Hepatocyte (in vitro differentiated cells): ENCODE measurements around the gene KRTAP4-5. TPM values are rescaled to one million over a fixed set of nuclear protein-coding genes. Genes with fewer than 3 reads are reported as not detected.

ENCODE experiments used
- DNase-seq: peaks from one replicate; pipeline ENCODE4 v3.0.0-alpha.2; 2016; ENCODE audit warnings: low spot score
- H2AFZ ChIP-seq: fragments of 200-600 bp; sonication (generic); 2 replicates; pipeline ENCODE4 v1.6.0; 2016; ENCODE audit warnings: antibody characterized with exemption, mild to moderate bottlenecking
- H3K27ac ChIP-seq: fragments of 200-600 bp; sonication (generic); 2 replicates; pipeline ENCODE4 v1.5.1; 2016; ENCODE audit warnings: mild to moderate bottlenecking
- H3K27me3 ChIP-seq: fragments of 200-600 bp; sonication (generic); 2 replicates; pipeline ENCODE4 v1.6.1; 2016
- H3K36me3 ChIP-seq: fragments of 200-600 bp; sonication (generic); replicated peaks from 2 replicates; pipeline ENCODE4 v1.5.1; 2016; ENCODE audit warnings: low read depth; ENCODE audit not compliant: insufficient read depth
- H3K4me1 ChIP-seq: fragments of 200-600 bp; sonication (generic); 2 replicates; pipeline ENCODE4 v1.5.1; 2016; ENCODE audit warnings: mild to moderate bottlenecking, moderate library complexity; ENCODE audit not compliant: insufficient read depth
- H3K4me2 ChIP-seq: fragments of 200-600 bp; sonication (generic); 2 replicates; pipeline ENCODE4 v1.6.0; 2016
- H3K4me3 ChIP-seq: fragments of 200-600 bp; sonication (generic); 2 replicates; pipeline ENCODE4 v1.5.1; 2016; ENCODE audit warnings: mild to moderate bottlenecking
- H3K79me2 ChIP-seq: fragments of 200-600 bp; sonication (generic); 2 replicates; pipeline ENCODE4 v1.6.0; 2017; ENCODE audit warnings: mild to moderate bottlenecking
- H3K9me2 ChIP-seq: fragments of 200-600 bp; sonication (generic); replicated peaks from 2 replicates; pipeline ENCODE4 v1.6.0; 2017; ENCODE audit warnings: mild to moderate bottlenecking; ENCODE audit not compliant: insufficient read depth
- H3K9me3 ChIP-seq: fragments of 200-600 bp; sonication (generic); 2 replicates; pipeline ENCODE4 v1.5.1; 2016; ENCODE audit warnings: low read depth, mild to moderate bottlenecking
- H4K20me1 ChIP-seq: fragments of 200-600 bp; sonication (generic); 2 replicates; pipeline ENCODE4 v1.6.0; 2016; ENCODE audit warnings: mild to moderate bottlenecking; ENCODE audit not compliant: insufficient read depth, poor library complexity, severe bottlenecking
- CTCF ChIP-seq: fragments of 200-600 bp; sonication (generic); IDR thresholded peaks from 2 replicates; pipeline ENCODE4 v1.5.1; 2016; ENCODE audit warnings: antibody characterized with exemption, mild to moderate bottlenecking; ENCODE audit not compliant: poor library complexity
- EZH2 ChIP-seq: fragments of 200-600 bp; sonication (generic); IDR thresholded peaks from 2 replicates; pipeline ENCODE4 v1.6.1; 2016; ENCODE audit warnings: antibody characterized with exemption, mild to moderate bottlenecking, borderline replicate concordance
- EZH2phosphoT487 ChIP-seq: fragments of 200-600 bp; sonication (generic); IDR thresholded peaks from one replicate; pipeline ENCODE4 v1.6.1; 2018; ENCODE audit warnings: antibody characterized with exemption, mild to moderate bottlenecking, low read depth, moderate library complexity; ENCODE audit not compliant: unreplicated experiment, severe bottlenecking
- WGBS: methylation state at CpG from one replicate; pipeline ENCODE4 v1.1.6; 2016; ENCODE audit warnings: low lambda C conversion rate; ENCODE audit errors: missing lambda C conversion rate; 5-methylcytosine and 5-hydroxymethylcytosine counted together
- polyA plus RNA-seq: library from polyadenylated mRNA; unstranded; fragments of >200 nt; fragmentation: Nextera tagmentation; extraction: Ambion mirVana; gene quantifications from 2 replicates; pipeline ENCODE4 v1.2.1, GENCODE V29; 2016
- total RNA-seq: library from RNA; depleted of rRNA; stranded (reverse); fragments of >200 nt; gene quantifications from 2 replicates; pipeline ENCODE4 v1.2.3, GENCODE V29; 2014

Gene KRTAP4-5
- total and polyA plus RNA-seq, 2 experiments from 2014 or later = not detected

GRCh38 chr17:41178843-41179616 lies 29.4 kb upstream of the KRTAP4-5 start:
- H4K20me1 ChIP-seq = no peaks in the 10 kb centered on the region
- no peak overlapping the region for H3K4me2 ChIP-seq
- H3K9me2 ChIP-seq = no peaks in the 10 kb centered on the region
- no peak overlapping the region for H3K4me3 ChIP-seq
- 100% methylated on average over 1 of the region's 1 CpG for WGBS
- no peak overlapping the region for H3K27ac ChIP-seq
- no peak overlapping the region for H2AFZ ChIP-seq
- H3K4me1 ChIP-seq = peaks cover 3% of the 10 kb centered on the region
- no peaks in the 10 kb centered on the region for H3K9me3 ChIP-seq
- H3K36me3 ChIP-seq = no peaks in the 10 kb centered on the region
- no peak for TF ChIP-seq CTCF
- no peak for TF ChIP-seq EZH2phosphoT487
- TF ChIP-seq EZH2 = no peak
- H3K27me3 ChIP-seq = peaks cover 17% of the 10 kb centered on the region
- DNase-seq = no peak
- H3K79me2 ChIP-seq = no peaks in the 10 kb centered on the region

- H3K27me3 ChIP-seq = peaks cover 20% of the 10 kb centered on the region
- H4K20me1 ChIP-seq = no peaks in the 10 kb centered on the region
- no peak overlapping the region for H3K27ac ChIP-seq
- no peaks in the 10 kb centered on the region for H3K9me3 ChIP-seq
- TF ChIP-seq EZH2 = no peak
- no peak for TF ChIP-seq CTCF
- no peak for TF ChIP-seq EZH2phosphoT487
- H3K36me3 ChIP-seq = no peaks in the 10 kb centered on the region
- 94% methylated on average over 3 of the region's 3 CpGs for WGBS
- no peak overlapping the region for H2AFZ ChIP-seq
- H3K4me3 ChIP-seq = no peak overlapping the region
- H3K9me2 ChIP-seq = no peaks in the 10 kb centered on the region
- DNase-seq = no peak
- no peak overlapping the region for H3K4me2 ChIP-seq
- no peaks in the 10 kb centered on the region for H3K79me2 ChIP-seq
- H3K4me1 ChIP-seq = peaks cover 3% of the 10 kb centered on the region
Observed at GRCh38 chr17:41178341-41178740, 28.7 kb upstream of the KRTAP4-5 start.

- no peak within 1 kb of the TSS for H3K4me2 ChIP-seq
- 98% methylated on average over 7 of the region's 7 CpGs for WGBS
- H3K9me2 ChIP-seq = no peaks in the 10 kb centered on the region
- H3K27me3 ChIP-seq = peaks cover 20% of the 10 kb centered on the region
- H3K36me3 ChIP-seq = no peaks in the 10 kb centered on the region
- H2AFZ ChIP-seq = no peak within 1 kb of the TSS
- no peaks in the 10 kb centered on the region for H3K79me2 ChIP-seq
- H3K4me1 ChIP-seq = peaks cover under 1% of the 10 kb centered on the region
- no peaks in the 10 kb centered on the region for H4K20me1 ChIP-seq
- no peaks in the 10 kb centered on the region for H3K9me3 ChIP-seq
- no peak for DNase-seq
- TF ChIP-seq EZH2 = no peak
- TF ChIP-seq CTCF = no peak
- TF ChIP-seq EZH2phosphoT487 = no peak
- no peak within 1 kb of the TSS for H3K4me3 ChIP-seq
- no peak within 1 kb of the TSS for H3K27ac ChIP-seq
Observed at GRCh38 chr17:41177727-41178271, 28.2 kb upstream of the KRTAP4-5 start, which contains the start of gene KRTAP4-2. Gene KRTAP4-2, minus strand, starts transcription at chr17:41178221. Its CDS starts 57 bp downstream, at chr17:41178164.
